Gastroesophageal sphincter (tissue), 4 donors: ENCODE results near the gene LRRC3C. TPM values are rescaled to one million over a fixed set of nuclear protein-coding genes. Genes with fewer than 3 reads are reported as not detected.

Source experiments
- ATAC-seq: fragments of 150-250 bp; one replicate; pipeline ENCODE4 v1.9.1; 2016; ENCODE audit warnings: mild to moderate bottlenecking, moderate library complexity
- H3K27ac ChIP-seq, 4 donors: fragments of 200-600 bp; sonication (generic) in 3 of 4; 1 replicate in 3 of 4; 2 replicates in 1 of 4; pipeline ENCODE4 v1.5.1; 2016 to 2019
- H3K27me3 ChIP-seq: fragments of 200-600 bp; sonication (generic); one replicate; pipeline ENCODE4 v1.5.1; 2019
- H3K36me3 ChIP-seq, 2 donors: fragments of 200-600 bp; sonication (generic); one replicate each; pipeline ENCODE4 v1.5.1; 2019; ENCODE audit warnings: control low read depth in 1 of 2
- H3K4me1 ChIP-seq, 3 donors: fragments of 200-600 bp; sonication (generic); 1 replicate in 2 of 3; 2 replicates in 1 of 3; pipeline ENCODE4 v1.5.1; 2016 to 2019; ENCODE audit warnings: control low read depth in 2 of 3
- H3K4me3 ChIP-seq, 2 donors: fragments of 200-600 bp; sonication (generic); one replicate each; pipeline ENCODE4 v1.5.1; 2019; ENCODE audit warnings: mild to moderate bottlenecking in 1 of 2, moderate library complexity in 1 of 2
- H3K9me3 ChIP-seq, 3 donors: fragments of 200-600 bp; sonication (generic); one replicate each; pipeline ENCODE4 v1.5.1; 2017 to 2019; ENCODE audit warnings: control low read depth in 2 of 3
- CTCF ChIP-seq, 4 experiments: fragments of 200-600 bp in 2 of 4; fragments of 450-650 bp in 2 of 4; sonication (generic) in 1 of 4; IDR thresholded peaks; one replicate each; pipeline ENCODE4 v1.5.1; 2017 to 2019; ENCODE audit warnings: antibody characterized with exemption in 4 of 4, mild to moderate bottlenecking in 2 of 4, moderate library complexity in 2 of 4
- EP300 ChIP-seq: sonication (generic); formaldehyde crosslinking; IDR thresholded peaks from one replicate; pipeline ENCODE4 v1.6.1; 2017; ENCODE audit warnings: antibody characterized with exemption, mild to moderate bottlenecking
- POLR2A ChIP-seq, 2 donors: fragments of 450-650 bp; IDR thresholded peaks; one replicate each; pipeline ENCODE4 v1.6.1; 2017; ENCODE audit warnings: antibody characterized with exemption in 2 of 2, mild to moderate bottlenecking in 2 of 2, moderate library complexity in 1 of 2
- POLR2AphosphoS5 ChIP-seq: sonication (generic); formaldehyde crosslinking; IDR thresholded peaks from one replicate; pipeline ENCODE4 v1.6.1; 2017; ENCODE audit warnings: antibody characterized with exemption
- WGBS, 2 donors: methylation state at CpG; one replicate each; pipeline ENCODE4 v1.1.5; 2018; ENCODE audit warnings: low coverage in 1 of 2; 5-methylcytosine and 5-hydroxymethylcytosine counted together
- total RNA-seq, 4 donors: library from RNA; depleted of rRNA; stranded (reverse); fragments of >200 nt; gene quantifications; one replicate each; pipeline ENCODE4 v1.1.0, GENCODE V29; 2016

Gene LRRC3C
- total RNA-seq, 4 donors from 2014 or later, result 1.1 TPM; not detected in 3

GRCh38 chr17:39949028-39949427 lies 21.5 kb downstream of the LRRC3C start:
- Histone ChIP-seq H3K9me3 (no peaks in the 10 kb centered on the region), H3K27me3 (peaks cover 16% of the 10 kb centered on the region), H3K4me1 (peaks cover 0 to 16% (median 0%) of the 10 kb centered on the region in 3 donors), H3K27ac (no peak overlapping the region), H3K36me3 (no peaks in the 10 kb centered on the region), H3K4me3 (no peak overlapping the region)
- ATAC-seq, result no peak
- TF ChIP-seq POLR2A (IDR thresholded peaks at IDR 0.05) (no peak), CTCF (IDR thresholded peaks at IDR 0.05) (no peak), POLR2AphosphoS5 (no peak), EP300 (no peak)
- WGBS, 2 donors, result 74 to 82% methylated on average over 2 of the region's 2 CpGs

- no peak overlapping the region for H3K4me3 ChIP-seq
- H3K27me3 ChIP-seq, result no peaks in the 10 kb centered on the region
- peaks cover 0 to 16% (median 0%) of the 10 kb centered on the region in 3 donors for H3K4me1 ChIP-seq
- 41 to 52% methylated on average over 2 to 3 of the region's 5 CpGs for WGBS, 2 donors
- no peak for ATAC-seq
- no peak for TF ChIP-seq POLR2A (IDR thresholded peaks at IDR 0.05)
- no peak for TF ChIP-seq EP300
- no peak for TF ChIP-seq POLR2AphosphoS5
- no peak for TF ChIP-seq CTCF (IDR thresholded peaks at IDR 0.05)
- no peaks in the 10 kb centered on the region for H3K36me3 ChIP-seq
- H3K27ac ChIP-seq, result no peak overlapping the region
- no peaks in the 10 kb centered on the region for H3K9me3 ChIP-seq
These were observed 23.4 kb downstream of the LRRC3C start for GRCh38 chr17:39950871-39951348.

DNA sequence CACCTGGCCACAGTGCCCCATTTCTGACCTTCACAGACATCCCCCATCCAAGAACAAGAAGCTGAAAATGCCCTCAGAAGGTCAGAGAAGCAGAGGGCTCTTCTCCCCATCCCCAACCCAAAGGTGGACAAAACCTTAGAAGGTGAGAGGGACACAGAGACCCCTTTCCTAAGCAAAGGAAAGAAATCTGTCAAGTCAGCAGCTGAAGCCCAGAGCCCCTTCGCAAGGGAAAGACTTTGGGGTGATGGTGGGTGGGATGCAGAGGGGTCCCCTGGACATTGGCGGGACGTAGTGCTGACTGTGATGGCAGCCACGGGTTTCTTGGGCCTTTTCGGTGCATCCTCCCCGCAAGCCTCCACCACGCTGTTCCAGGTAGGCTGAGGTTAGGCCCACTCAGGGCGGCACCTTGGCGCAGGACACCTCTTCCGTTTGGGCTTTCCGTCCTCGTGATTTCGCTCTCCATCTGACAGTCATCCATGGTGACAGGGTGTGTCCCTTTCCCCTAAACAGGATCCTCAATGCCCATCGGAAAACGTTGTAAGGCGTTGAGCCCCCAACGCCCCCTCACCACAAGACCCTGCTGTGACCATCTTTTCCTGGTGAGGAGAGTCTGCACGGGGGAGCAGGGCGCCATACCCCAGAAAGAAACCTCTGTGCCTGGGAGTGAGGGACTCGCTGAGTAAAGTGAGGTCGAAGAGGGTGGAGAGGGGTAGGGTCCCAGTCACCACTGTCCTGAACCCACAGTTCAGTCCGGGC lies 24.6 kb downstream of the LRRC3C start:
- no peak for ATAC-seq
- TF ChIP-seq CTCF (IDR thresholded peaks at IDR 0.05) (no peak), POLR2AphosphoS5 (no peak), EP300 (no peak), POLR2A (IDR thresholded peaks at IDR 0.05) (no peak)
- Histone ChIP-seq H3K4me1 (peaks cover 0 to 16% (median 0%) of the 10 kb centered on the region in 3 donors), H3K9me3 (no peaks in the 10 kb centered on the region), H3K36me3 (no peaks in the 10 kb centered on the region), H3K27ac (peak overlapping the region in 3 of 4 donors; percentile 49 to 70 (median 65)), H3K4me3 (peak overlapping the region in 1 of 2 donors; percentile 49), H3K27me3 (no peaks in the 10 kb centered on the region)
- WGBS, 2 donors, result 61 to 88% methylated on average over 4 to 10 of the region's 22 CpGs

DNA sequence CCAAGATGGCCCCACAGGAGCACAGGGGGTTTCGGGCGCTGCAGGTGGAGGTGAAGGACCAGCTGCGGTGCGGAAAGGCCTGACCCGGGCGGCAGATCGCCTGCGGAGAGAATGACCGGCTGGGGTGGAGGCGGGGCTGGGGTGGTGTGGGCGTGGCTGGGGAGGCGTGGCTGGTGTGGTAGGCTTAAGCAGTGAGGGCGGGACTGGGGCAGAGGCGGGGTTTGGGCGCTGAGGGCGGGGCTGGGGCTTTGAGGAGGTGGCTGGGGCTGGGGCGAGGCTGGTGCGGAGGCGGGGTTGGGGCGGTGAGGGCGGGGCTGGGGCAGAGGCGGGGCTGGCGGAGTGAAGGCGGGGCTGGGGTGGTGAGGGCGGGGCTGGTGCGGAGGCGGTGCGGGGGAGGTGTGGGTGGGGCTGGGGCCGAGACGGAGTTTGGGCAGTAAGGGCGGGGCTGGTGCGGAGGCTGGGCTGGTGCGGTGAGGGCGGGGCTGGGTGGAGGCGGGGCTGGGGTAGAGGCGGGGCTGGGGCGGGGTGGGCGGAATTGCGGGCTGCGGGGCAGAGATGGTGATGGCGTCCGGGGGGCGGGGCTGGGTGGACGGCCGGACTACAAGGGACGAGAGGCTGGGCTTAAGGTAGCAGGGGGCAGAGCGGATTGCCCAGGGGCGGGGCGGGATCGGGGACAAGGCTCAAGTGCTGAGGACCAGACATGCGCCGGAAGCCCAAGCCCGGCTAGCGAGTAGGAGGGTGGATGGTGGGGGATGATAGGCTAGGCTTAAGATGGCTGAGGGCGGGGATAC lies 25.3 kb downstream of the LRRC3C start:
- Histone ChIP-seq H3K9me3 (no peaks in the 10 kb centered on the region), H3K4me1 (peaks cover 0 to 16% (median 0%) of the 10 kb centered on the region in 3 donors), H3K4me3 (peak overlapping the region; percentile 20 to 49), H3K27ac (peak overlapping the region in 3 of 4 donors; percentile 70 to 81 (median 78)), H3K36me3 (no peaks in the 10 kb centered on the region), H3K27me3 (no peaks in the 10 kb centered on the region)
- peak; percentile 95 for ATAC-seq
- no peak for TF ChIP-seq EP300
- TF ChIP-seq CTCF (IDR thresholded peaks at IDR 0.05), result no peak
- TF ChIP-seq POLR2A (IDR thresholded peaks at IDR 0.05), result peak in 1 of 2 donors; percentile 11
- no peak for TF ChIP-seq POLR2AphosphoS5
- WGBS, 2 donors, result 0 to 6% methylated on average over 13 of the region's 55 CpGs
